ENCODE data around the gene B3GAT2. TPM values are rescaled to one million over a fixed set of nuclear protein-coding genes. Genes with fewer than 3 reads are reported as not detected.

Gene B3GAT2
- polyA plus RNA-seq, 1 donor (not counting 4 experiments of a cell fraction or from before 2014, with no cell fraction given) = 0.01 TPM

DNA sequence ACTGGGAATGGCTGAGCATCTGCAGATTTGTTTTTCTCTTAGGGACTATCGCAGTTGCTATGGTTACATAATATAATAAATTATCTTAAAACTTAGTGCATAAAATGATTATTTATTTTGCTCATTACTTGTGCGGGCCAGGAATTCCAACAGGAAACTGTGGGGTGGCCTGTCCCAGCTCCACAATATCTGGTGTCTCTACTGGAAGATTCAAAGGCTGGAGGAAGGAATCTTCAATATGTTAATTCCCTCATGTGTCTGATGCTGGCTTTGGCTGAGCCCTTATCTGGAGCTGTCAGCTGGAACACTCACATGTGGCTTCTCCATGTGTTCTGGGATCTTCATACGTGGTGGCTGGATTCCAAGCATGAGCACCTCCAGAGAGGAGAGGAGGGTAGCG lies 23.9 kb upstream of the B3GAT2 start:
- H3K9me3 ChIP-seq (ENCODE audit: control insufficient read depth, low read depth, low read length) = no peaks in the 10 kb centered on the region
- H3K27ac ChIP-seq (ENCODE audit: control insufficient read depth, insufficient read depth, low read length) = no peak overlapping the region
- no peaks in the 10 kb centered on the region for H3K9me1 ChIP-seq (ENCODE audit: control insufficient read depth, extremely low read depth, insufficient read depth, low read length)
- no peak for TF ChIP-seq CTCF (optimal IDR thresholded peaks at IDR 0.05 in 1 of 3, IDR thresholded peaks at IDR 0.05 in 1 of 3, conservative IDR thresholded peaks at IDR 0.05 in 1 of 3; ENCODE audit: extremely low read depth in 1 of 3, insufficient read depth in 2 of 3, low read length in 3 of 3)
- no peaks in the 10 kb centered on the region for H3K4me1 ChIP-seq (ENCODE audit: control insufficient read depth, extremely low read depth, insufficient read depth, low read length)
- H3K4me2 ChIP-seq (ENCODE audit: control insufficient read depth, extremely low read depth, insufficient read depth, low read depth, low read length) = no peak overlapping the region
- H3K4me3 ChIP-seq (ENCODE audit: control insufficient read depth in 2 of 3, extremely low read depth in 1 of 3, insufficient read depth in 2 of 3, low read depth in 1 of 3, low read length in 3 of 3) = no peak overlapping the region
- no peaks in the 10 kb centered on the region for H4K20me1 ChIP-seq (ENCODE audit: control insufficient read depth, extremely low read depth, insufficient read depth, low read length)
- H2AFZ ChIP-seq (ENCODE audit: control insufficient read depth, low read length) = no peak overlapping the region
- no peak overlapping the region for H3K9ac ChIP-seq (ENCODE audit: control insufficient read depth, extremely low read depth, insufficient read depth, low read length)
- H3K79me2 ChIP-seq (ENCODE audit: control insufficient read depth, insufficient read depth, low read length) = no peaks in the 10 kb centered on the region
- FAIRE-seq = no peak
- H3K36me3 ChIP-seq (ENCODE audit: control insufficient read depth in 2 of 2, extremely low read depth in 1 of 2, insufficient read depth in 2 of 2, low read length in 2 of 2) = no peaks in the 10 kb centered on the region
- H3K27me3 ChIP-seq (ENCODE audit: control insufficient read depth, extremely low read depth, insufficient read depth, low read length) = no peaks in the 10 kb centered on the region
- dilution Hi-C loops (cut with MboI; ENCODE audit: extremely low pct_ligation_motif_present, low sequenced_read_pairs) = no loop called here
- no peak for DNase-seq (ENCODE audit: low read depth, low spot score)

DNA sequence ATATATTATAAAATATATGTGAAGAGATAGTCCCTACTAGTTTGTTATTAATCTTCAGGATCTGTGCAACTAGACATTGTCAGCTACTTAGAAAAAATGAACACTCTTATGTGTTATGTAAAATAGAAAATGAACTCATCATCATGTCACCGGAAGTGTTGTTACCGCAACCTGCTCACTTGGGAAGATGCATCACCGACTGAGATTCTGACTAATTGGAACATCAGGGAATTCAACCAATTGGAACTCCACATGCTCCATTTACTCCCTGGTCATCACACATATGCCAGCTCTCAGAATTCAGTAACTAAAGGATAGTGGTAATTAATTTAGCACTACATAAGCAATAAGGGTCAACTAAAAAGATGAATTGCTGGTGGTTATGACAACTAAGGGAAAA lies 16.7 kb upstream of the B3GAT2 start:
- no peaks in the 10 kb centered on the region for H3K36me3 ChIP-seq (ENCODE audit: control insufficient read depth in 2 of 2, extremely low read depth in 1 of 2, insufficient read depth in 2 of 2, low read length in 2 of 2)
- H3K9me1 ChIP-seq (ENCODE audit: control insufficient read depth, extremely low read depth, insufficient read depth, low read length) = no peaks in the 10 kb centered on the region
- H3K27ac ChIP-seq (ENCODE audit: control insufficient read depth, insufficient read depth, low read length) = no peak overlapping the region
- H3K4me2 ChIP-seq (ENCODE audit: control insufficient read depth, extremely low read depth, insufficient read depth, low read depth, low read length) = no peak overlapping the region
- no peak overlapping the region for H3K4me3 ChIP-seq (ENCODE audit: control insufficient read depth in 2 of 3, extremely low read depth in 1 of 3, insufficient read depth in 2 of 3, low read depth in 1 of 3, low read length in 3 of 3)
- DNase-seq (ENCODE audit: low read depth, low spot score) = no peak
- H3K9ac ChIP-seq (ENCODE audit: control insufficient read depth, extremely low read depth, insufficient read depth, low read length) = no peak overlapping the region
- no peak overlapping the region for H2AFZ ChIP-seq (ENCODE audit: control insufficient read depth, low read length)
- no peaks in the 10 kb centered on the region for H3K9me3 ChIP-seq (ENCODE audit: control insufficient read depth, low read depth, low read length)
- TF ChIP-seq EZH2 (IDR thresholded peaks at IDR 0.05; ENCODE audit: low read length) = no peak
- no peak for TF ChIP-seq CTCF (optimal IDR thresholded peaks at IDR 0.05 in 1 of 3, IDR thresholded peaks at IDR 0.05 in 1 of 3, conservative IDR thresholded peaks at IDR 0.05 in 1 of 3; ENCODE audit: extremely low read depth in 1 of 3, insufficient read depth in 2 of 3, low read length in 3 of 3)
- H3K27me3 ChIP-seq (ENCODE audit: control insufficient read depth, extremely low read depth, insufficient read depth, low read length) = no peaks in the 10 kb centered on the region
- H3K4me1 ChIP-seq (ENCODE audit: control insufficient read depth, extremely low read depth, insufficient read depth, low read length) = no peaks in the 10 kb centered on the region
- no peaks in the 10 kb centered on the region for H4K20me1 ChIP-seq (ENCODE audit: control insufficient read depth, extremely low read depth, insufficient read depth, low read length)
- no peak for FAIRE-seq
- dilution Hi-C loops (cut with MboI; ENCODE audit: extremely low pct_ligation_motif_present, low sequenced_read_pairs) = no loop called here
- no peaks in the 10 kb centered on the region for H3K79me2 ChIP-seq (ENCODE audit: control insufficient read depth, insufficient read depth, low read length)
